H1 (cell line): Measurements from ENCODE around the gene ACVR2B. TPM values are rescaled to one million over a fixed set of nuclear protein-coding genes. Genes with fewer than 3 reads are reported as not detected.

Source experiments
- CTCF ChIA-PET: fragments of 300-600 bp; sonication (Branson Sonifier 250); formaldehyde crosslinking; loops from one replicate; lab custom pipeline; 2021; ENCODE audit not compliant: partially characterized antibody; lab: Charles Lee
- POLR2A ChIA-PET: fragments of 300-600 bp; sonication (Branson Sonifier 250); formaldehyde crosslinking; loops from one replicate; lab custom pipeline; 2021; ENCODE audit warnings: inconsistent platforms; ENCODE audit not compliant: partially characterized antibody; lab: Charles Lee
- DNase-seq, 2 experiments: peaks; one replicate each; pipeline versions ENCODE4 v3.0.0 to v3.0.0-alpha.2; 2010 to 2022; ENCODE audit warnings: low spot score in 2 of 2, low read depth in 1 of 2, mixed read lengths in 1 of 2
- FAIRE-seq: peaks from 2 replicates; lab custom pipeline; 2011; peaks lifted over from hg19 to GRCh38; lab: Jason Lieb, UNC
- H2AFZ ChIP-seq: 2 replicates; pipeline ENCODE4 v1.8.1; 2012; ENCODE audit warnings: low read length, inconsistent platforms
- H2AK5ac ChIP-seq: 2 replicates; pipeline ENCODE4 v1.6.1; 2013; ENCODE audit warnings: low read depth, low read length
- H2BK120ac ChIP-seq: replicated peaks from 2 replicates; pipeline ENCODE3; 2013; ENCODE audit warnings: low read depth, low read length, inconsistent platforms
- H2BK12ac ChIP-seq: 2 replicates; pipeline ENCODE4 v1.6.1; 2013; ENCODE audit warnings: low read depth, low read length
- H2BK15ac ChIP-seq: 2 replicates; pipeline ENCODE4 v1.6.1; 2013; ENCODE audit warnings: low read length
- H2BK20ac ChIP-seq: 2 replicates; pipeline ENCODE4 v1.6.1; 2013; ENCODE audit warnings: low read length
- H2BK5ac ChIP-seq: 2 replicates; pipeline ENCODE4 v1.6.1; 2013; ENCODE audit warnings: low read depth, low read length
- H3K14ac ChIP-seq: 2 replicates; pipeline ENCODE4 v1.6.1; 2013; ENCODE audit warnings: inconsistent platforms; ENCODE audit not compliant: insufficient read length
- H3K18ac ChIP-seq: 2 replicates; pipeline ENCODE4 v1.6.1; 2013; ENCODE audit warnings: low read length; ENCODE audit errors: extremely low read depth
- H3K23ac ChIP-seq: 2 replicates; pipeline ENCODE4 v1.6.1; 2013; ENCODE audit warnings: inconsistent platforms; ENCODE audit not compliant: insufficient read length
- H3K23me2 ChIP-seq: 2 replicates; pipeline ENCODE4 v1.6.1; 2013; ENCODE audit warnings: low read depth, low read length
- H3K27ac ChIP-seq: 2 replicates; pipeline ENCODE4 v1.6.1; 2011; ENCODE audit warnings: low read depth, low read length, inconsistent platforms
- H3K27me3 ChIP-seq, 4 experiments: replicated peaks in 1 of 4; 1 replicate in 1 of 4; 2 replicates in 3 of 4; pipeline versions ENCODE4 v1.6.1 to v1.8.1; 2011 to 2013; ENCODE audit warnings: low read length in 3 of 4, mild to moderate bottlenecking in 3 of 4, inconsistent platforms in 2 of 4, mixed read lengths in 2 of 4, moderate library complexity in 1 of 4; ENCODE audit not compliant: control insufficient read depth in 3 of 4, insufficient read depth in 3 of 4; ENCODE audit errors: extremely low read depth in 1 of 4
- H3K36me3 ChIP-seq, 4 experiments: 2 replicates each; pipeline versions ENCODE4 v1.6.1 to v1.8.1; 2011 to 2013; ENCODE audit warnings: mild to moderate bottlenecking in 4 of 4, low read length in 3 of 4, moderate library complexity in 2 of 4, control low read depth in 1 of 4, inconsistent platforms in 1 of 4; ENCODE audit not compliant: insufficient read depth in 4 of 4, control insufficient read depth in 2 of 4
- H3K4ac ChIP-seq: replicated peaks from 2 replicates; pipeline ENCODE3; 2013; ENCODE audit warnings: low read length, low read depth, mixed read lengths, inconsistent platforms; ENCODE audit not compliant: insufficient read length
- H3K4me1 ChIP-seq, 4 experiments: replicated peaks in 1 of 4; 1 replicate in 1 of 4; 2 replicates in 3 of 4; pipeline versions ENCODE4 v1.6.1 to v1.8.1; 2011 to 2013; ENCODE audit warnings: low read length in 3 of 4, inconsistent platforms in 2 of 4, mixed read lengths in 1 of 4; ENCODE audit not compliant: insufficient read depth in 4 of 4, control insufficient read depth in 3 of 4
- H3K4me2 ChIP-seq, 2 experiments: 2 replicates each; pipeline versions ENCODE4 v1.6.1 to v1.8.1; 2011 to 2013; ENCODE audit warnings: low read depth in 2 of 2, low read length in 2 of 2, control low read depth in 1 of 2, inconsistent platforms in 1 of 2, mild to moderate bottlenecking in 1 of 2; ENCODE audit not compliant: insufficient read depth in 1 of 2
- H3K4me3 ChIP-seq, 4 experiments: fragments of 200-600, 300-600 bp in 1 of 4; sonication (generic), shearing (Covaris generic), sonication (Bioruptor Twin) in 1 of 4; 2 replicates each; pipeline versions ENCODE4 v1.5.1 to v1.8.1; 2011 to 2016; ENCODE audit warnings: low read length in 4 of 4, low read depth in 3 of 4, control low read depth in 2 of 4, inconsistent platforms in 2 of 4, mild to moderate bottlenecking in 2 of 4, mixed read lengths in 1 of 4, moderate library complexity in 1 of 4; ENCODE audit not compliant: insufficient read depth in 2 of 4; ENCODE audit errors: extremely low read depth in 1 of 4
- H3K56ac ChIP-seq: replicated peaks from 2 replicates; pipeline ENCODE3; 2013; ENCODE audit warnings: low read depth, mild to moderate bottlenecking, mixed read lengths, low read length, inconsistent platforms; ENCODE audit not compliant: insufficient read length
- H3K79me1 ChIP-seq: 2 replicates; pipeline ENCODE4 v1.6.1; 2013; ENCODE audit warnings: low read depth, low read length, control low read depth
- H3K79me2 ChIP-seq, 2 experiments: 2 replicates each; pipeline versions ENCODE4 v1.6.1 to v1.8.1; 2012 to 2013; ENCODE audit warnings: low read length in 2 of 2, mild to moderate bottlenecking in 2 of 2, inconsistent platforms in 1 of 2; ENCODE audit not compliant: insufficient read depth in 2 of 2, control insufficient read depth in 1 of 2
- H3K9ac ChIP-seq, 4 experiments: replicated peaks in 1 of 4; 1 replicate in 1 of 4; 2 replicates in 3 of 4; pipeline versions ENCODE4 v1.6.1 to v1.8.1; 2011 to 2013; ENCODE audit warnings: low read depth in 3 of 4, low read length in 3 of 4, control low read depth in 2 of 4, mild to moderate bottlenecking in 2 of 4, moderate library complexity in 2 of 4, inconsistent platforms in 1 of 4; ENCODE audit errors: extremely low read depth in 1 of 4
- H3K9me3 ChIP-seq, 2 experiments: 2 replicates each; pipeline versions ENCODE4 v1.6.1 to v1.8.1; 2012 to 2013; ENCODE audit warnings: mild to moderate bottlenecking in 2 of 2, moderate library complexity in 2 of 2, control low read depth in 1 of 2, inconsistent platforms in 1 of 2, low read depth in 1 of 2, low read length in 1 of 2, mixed read lengths in 1 of 2; ENCODE audit not compliant: insufficient read depth in 2 of 2
- H4K20me1 ChIP-seq, 2 experiments: replicated peaks in 1 of 2; 2 replicates each; pipeline versions ENCODE3 to v1.8.1; 2011 to 2013; ENCODE audit warnings: inconsistent platforms in 2 of 2, low read length in 2 of 2, mild to moderate bottlenecking in 1 of 2; ENCODE audit not compliant: insufficient read depth in 2 of 2, control insufficient read depth in 1 of 2
- H4K5ac ChIP-seq: 2 replicates; pipeline ENCODE4 v1.6.1; 2013; ENCODE audit warnings: low read length, low read depth, mixed read lengths, inconsistent platforms; ENCODE audit not compliant: insufficient read length
- H4K8ac ChIP-seq: 2 replicates; pipeline ENCODE4 v1.8.0; 2013; ENCODE audit warnings: mild to moderate bottlenecking, moderate library complexity, low read length, inconsistent platforms; ENCODE audit not compliant: insufficient read depth; ENCODE audit errors: extremely low read depth
- H4K91ac ChIP-seq: replicated peaks from 2 replicates; pipeline ENCODE3; 2013; ENCODE audit warnings: low read length, mixed read lengths, inconsistent platforms; ENCODE audit not compliant: insufficient read length
- CEBPB ChIP-seq: IDR thresholded peaks from 2 replicates; pipeline ENCODE4 v1.6.1; 2012; ENCODE audit warnings: low read depth, low read length
- CHD2 ChIP-seq: IDR thresholded peaks from 2 replicates; pipeline ENCODE4 v1.6.1; 2012; ENCODE audit warnings: low read length, improper control_type of control experiment
- EP300 ChIP-seq, 2 experiments: IDR thresholded peaks; 1 replicate in 1 of 2; 2 replicates in 1 of 2; pipeline ENCODE4 v1.6.1; 2011 to 2012; ENCODE audit warnings: low read depth in 2 of 2, low read length in 2 of 2, mild to moderate bottlenecking in 2 of 2, borderline replicate concordance in 1 of 2, inconsistent platforms in 1 of 2, moderate library complexity in 1 of 2
- GTF2F1 ChIP-seq: IDR thresholded peaks from 2 replicates; pipeline ENCODE4 v1.6.1; 2012; ENCODE audit warnings: low read depth, low read length, improper control_type of control experiment, borderline replicate concordance
- HDAC2 ChIP-seq, 2 experiments: fragments of 300-600 bp in 1 of 2; sonication (generic) in 1 of 2; IDR thresholded peaks; 2 replicates each; pipeline ENCODE4 v1.6.1; 2011 to 2012; ENCODE audit warnings: low read depth in 2 of 2, low read length in 2 of 2, mild to moderate bottlenecking in 2 of 2, moderate library complexity in 2 of 2, borderline replicate concordance in 1 of 2, inconsistent platforms in 1 of 2
- RFX5 ChIP-seq: IDR thresholded peaks from 2 replicates; pipeline ENCODE4 v1.6.1; 2011; ENCODE audit warnings: low read depth, low read length, improper control_type of control experiment, borderline replicate concordance
- SP4 ChIP-seq: IDR thresholded peaks from 2 replicates; pipeline ENCODE4 v1.6.1; 2012; ENCODE audit warnings: low read length, inconsistent platforms
- SUZ12 ChIP-seq: fragments of 200-600 bp; sonication (generic); IDR thresholded peaks from 2 replicates; pipeline ENCODE4 v1.6.1; 2012; ENCODE audit warnings: mild to moderate bottlenecking, inconsistent platforms, low read length, moderate library complexity, mixed read lengths
- TAF7 ChIP-seq: optimal IDR thresholded peaks from 2 replicates; pipeline ENCODE3; 2011; ENCODE audit warnings: low read depth, mild to moderate bottlenecking, inconsistent platforms, low read length, moderate library complexity, borderline replicate concordance
- TBP ChIP-seq: IDR thresholded peaks from 2 replicates; pipeline ENCODE4 v1.6.1; 2011; ENCODE audit warnings: low read depth, low read length, improper control_type of control experiment
- TCF12 ChIP-seq: IDR thresholded peaks from 2 replicates; pipeline ENCODE4 v1.6.1; 2011; ENCODE audit warnings: low read depth, mild to moderate bottlenecking, low read length
- WGBS, 2 experiments: shearing (Covaris generic) in 1 of 2; methylation state at CpG; one replicate each; pipeline versions ENCODE4 v1.1.6 to v1.1.7; 2013 to 2015; ENCODE audit warnings: low lambda C conversion rate in 2 of 2, mixed read lengths in 2 of 2, inconsistent platforms in 1 of 2, low coverage in 1 of 2, missing lambda C conversion rate in 1 of 2; ENCODE audit not compliant: insufficient replicate concordance in 2 of 2, insufficient coverage in 1 of 2, insufficient read length in 1 of 2; ENCODE audit errors: extremely low coverage in 1 of 2, missing lambda C conversion rate in 1 of 2; 5-methylcytosine and 5-hydroxymethylcytosine counted together
- polyA plus RNA-seq, 7 experiments: library from polyadenylated mRNA; depleted of rRNA in 3 of 7; stranded (reverse) in 5 of 7; unstranded in 2 of 7; fragments of >200 nt in 5 of 7; fragments of 200-250 nt in 2 of 7; gene quantifications; 1 replicate in 5 of 7; 2 replicates in 1 of 7; 4 replicates in 1 of 7; pipeline versions ENCODE4 v1.2.1 to v1.2.3, GENCODE V29; 2011 to 2013; ENCODE audit warnings: missing spikeins in 2 of 7, mixed read lengths in 2 of 7
- total RNA-seq: library from RNA; stranded (reverse); fragmentation: NEBNext Ultra II Directional; extraction: Animal tissue kit (Norgen Biotek cat#: 25700); gene quantifications from 2 replicates; pipeline ENCODE4 v1.2.1, GENCODE V29; 2021

ACVR2B gene
- total and polyA plus RNA-seq, 2 of the 8 experiments (the other 6 are each of a cell fraction or from before 2014, with no cell fraction given): 24.7 to 109 TPM

- Histone ChIP-seq H3K23me2 (no peaks in the 10 kb centered on the region), H3K23ac (no peak within 1 kb of the TSS), H2BK5ac (peak within 1 kb of the TSS; percentile 88; the same call in 1 of the 2 replicates), H2AK5ac (no peak within 1 kb of the TSS), H3K36me3 (peaks cover 0 to 3% (median 0%) of the 10 kb centered on the region in 4 experiments; a peak in 4 of 8 replicates), H3K9ac (peak within 1 kb of the TSS; percentile 37 to 92 (median 82); a peak in 6 of 7 replicates), H3K4me3 (peak within 1 kb of the TSS; percentile 51 to 85 (median 69)), H3K14ac (no peak within 1 kb of the TSS), H4K20me1 (no peaks in the 10 kb centered on the region), H3K79me2 (no peaks in the 10 kb centered on the region), H3K4me1 (peaks cover 0 to 2% (median 0%) of the 10 kb centered on the region in 4 experiments; a peak in 1 of 7 replicates), H2BK20ac (no peak within 1 kb of the TSS), H3K18ac (peak within 1 kb of the TSS; percentile 74), H3K27ac (peak within 1 kb of the TSS; percentile 88), H3K79me1 (no peaks in the 10 kb centered on the region), H2BK120ac (no peak within 1 kb of the TSS), H4K8ac (peak within 1 kb of the TSS; percentile 90), H2AFZ (peak within 1 kb of the TSS; percentile 91), H3K4ac (no peak within 1 kb of the TSS), H4K91ac (peak within 1 kb of the TSS; percentile 83), H3K9me3 (no peaks in the 10 kb centered on the region), H3K27me3 (no peaks in the 10 kb centered on the region), H2BK12ac (peak within 1 kb of the TSS; percentile 46; the same call in 1 of the 2 replicates), H3K56ac (peak within 1 kb of the TSS; percentile 19), H3K4me2 (peak within 1 kb of the TSS; percentile 58 to 80), H4K5ac (peak within 1 kb of the TSS; percentile 82), H2BK15ac (no peak within 1 kb of the TSS)
- FAIRE-seq: no peak
- POLR2A ChIA-PET: interaction anchor here (0.7 to 2.0 kb wide), 14 partner anchors 12 to 1538 kb away, joined by 3 to 8 read pairs (median 3); partner anchors contain the start of genes ACAA1 and PLCD1
- WGBS, 2 experiments: 3% methylated on average over 48 of the region's 53 CpGs; no CpG with 5 or more reads in 1 of the 2 experiments
- DNase-seq: peak; percentile 82 to 98
- CTCF ChIA-PET: interaction anchor here (0.6 to 3.8 kb wide), 34 partner anchors 9 to 381 kb away, joined by 3 to 28 read pairs (median 4); partner anchors contain the start of gene XYLB
- TF ChIP-seq RFX5 (no peak), EP300 (IDR thresholded peaks at IDR 0.05; ENCODE audit: borderline replicate concordance in 1 of 2, low read depth in 2 of 2, low read length in 2 of 2) (0 out of 3 replicates have a peak, but pooled peaks of 1 of the 2 experiments have one; percentile 31), GTF2F1 (no peak), TCF12 (no peak), CHD2 (no peak), CEBPB (no peak), TAF7 (no peak), TBP (peak; percentile 56; the same call in 1 of the 2 replicates), SUZ12 (no peak), SP4 (no peak; the same call in 1 of the 2 replicates), HDAC2 (IDR thresholded peaks at IDR 0.05; ENCODE audit: borderline replicate concordance in 1 of 2, low read depth in 2 of 2, low read length in 2 of 2) (no peak; a peak in 1 of 4 replicates)
Observed at GRCh38 chr3:38496131-38496910, 42.6 kb downstream of the ACVR2B start, which contains the start of gene EXOG. TSS of gene EXOG (plus strand) at chr3:38496340. CDS start at chr3:38496368, 28 bp downstream.
